ENCODE data around the gene SEL1L3.

DNA sequence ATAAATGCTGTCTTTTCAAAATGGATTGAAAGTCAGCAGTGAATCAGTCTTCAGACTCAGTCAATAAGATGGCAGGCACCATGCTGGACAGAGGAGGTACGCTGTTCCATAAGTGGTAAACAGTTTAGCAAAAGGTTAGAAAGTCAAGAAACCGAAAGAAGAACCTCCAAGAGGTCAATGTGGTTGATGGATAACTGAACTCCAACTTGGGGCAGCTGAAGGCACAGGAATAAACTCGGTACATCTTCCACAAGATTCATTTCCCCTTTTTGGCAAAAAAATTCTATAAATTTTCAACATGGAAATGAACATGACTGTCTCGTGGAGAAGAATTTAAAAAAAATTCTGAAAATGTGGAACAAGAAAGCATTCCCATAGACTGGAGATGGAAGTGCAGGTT is 18.4 kb upstream of the SEL1L3 start:
- TF ChIP-seq, protein P1, sequence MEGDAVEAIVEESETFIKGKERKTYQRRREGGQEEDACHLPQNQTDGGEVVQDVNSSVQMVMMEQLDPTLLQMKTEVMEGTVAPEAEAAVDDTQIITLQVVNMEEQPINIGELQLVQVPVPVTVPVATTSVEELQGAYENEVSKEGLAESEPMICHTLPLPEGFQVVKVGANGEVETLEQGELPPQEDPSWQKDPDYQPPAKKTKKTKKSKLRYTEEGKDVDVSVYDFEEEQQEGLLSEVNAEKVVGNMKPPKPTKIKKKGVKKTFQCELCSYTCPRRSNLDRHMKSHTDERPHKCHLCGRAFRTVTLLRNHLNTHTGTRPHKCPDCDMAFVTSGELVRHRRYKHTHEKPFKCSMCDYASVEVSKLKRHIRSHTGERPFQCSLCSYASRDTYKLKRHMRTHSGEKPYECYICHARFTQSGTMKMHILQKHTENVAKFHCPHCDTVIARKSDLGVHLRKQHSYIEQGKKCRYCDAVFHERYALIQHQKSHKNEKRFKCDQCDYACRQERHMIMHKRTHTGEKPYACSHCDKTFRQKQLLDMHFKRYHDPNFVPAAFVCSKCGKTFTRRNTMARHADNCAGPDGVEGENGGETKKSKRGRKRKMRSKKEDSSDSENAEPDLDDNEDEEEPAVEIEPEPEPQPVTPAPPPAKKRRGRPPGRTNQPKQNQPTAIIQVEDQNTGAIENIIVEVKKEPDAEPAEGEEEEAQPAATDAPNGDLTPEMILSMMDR (IDR thresholded peaks at IDR 0.05): no peak
- TF ChIP-seq, protein P2, sequence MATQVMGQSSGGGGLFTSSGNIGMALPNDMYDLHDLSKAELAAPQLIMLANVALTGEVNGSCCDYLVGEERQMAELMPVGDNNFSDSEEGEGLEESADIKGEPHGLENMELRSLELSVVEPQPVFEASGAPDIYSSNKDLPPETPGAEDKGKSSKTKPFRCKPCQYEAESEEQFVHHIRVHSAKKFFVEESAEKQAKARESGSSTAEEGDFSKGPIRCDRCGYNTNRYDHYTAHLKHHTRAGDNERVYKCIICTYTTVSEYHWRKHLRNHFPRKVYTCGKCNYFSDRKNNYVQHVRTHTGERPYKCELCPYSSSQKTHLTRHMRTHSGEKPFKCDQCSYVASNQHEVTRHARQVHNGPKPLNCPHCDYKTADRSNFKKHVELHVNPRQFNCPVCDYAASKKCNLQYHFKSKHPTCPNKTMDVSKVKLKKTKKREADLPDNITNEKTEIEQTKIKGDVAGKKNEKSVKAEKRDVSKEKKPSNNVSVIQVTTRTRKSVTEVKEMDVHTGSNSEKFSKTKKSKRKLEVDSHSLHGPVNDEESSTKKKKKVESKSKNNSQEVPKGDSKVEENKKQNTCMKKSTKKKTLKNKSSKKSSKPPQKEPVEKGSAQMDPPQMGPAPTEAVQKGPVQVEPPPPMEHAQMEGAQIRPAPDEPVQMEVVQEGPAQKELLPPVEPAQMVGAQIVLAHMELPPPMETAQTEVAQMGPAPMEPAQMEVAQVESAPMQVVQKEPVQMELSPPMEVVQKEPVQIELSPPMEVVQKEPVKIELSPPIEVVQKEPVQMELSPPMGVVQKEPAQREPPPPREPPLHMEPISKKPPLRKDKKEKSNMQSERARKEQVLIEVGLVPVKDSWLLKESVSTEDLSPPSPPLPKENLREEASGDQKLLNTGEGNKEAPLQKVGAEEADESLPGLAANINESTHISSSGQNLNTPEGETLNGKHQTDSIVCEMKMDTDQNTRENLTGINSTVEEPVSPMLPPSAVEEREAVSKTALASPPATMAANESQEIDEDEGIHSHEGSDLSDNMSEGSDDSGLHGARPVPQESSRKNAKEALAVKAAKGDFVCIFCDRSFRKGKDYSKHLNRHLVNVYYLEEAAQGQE (IDR thresholded peaks at IDR 0.05; ENCODE audit: low read depth, low read length): no peak
- TF ChIP-seq RCOR1 (IDR thresholded peaks at IDR 0.05; ENCODE audit: low read length) (no peak), YY1 (IDR thresholded peaks at IDR 0.05; ENCODE audit: low read depth) (no peak), ELF1 (IDR thresholded peaks at IDR 0.05) (no peak), SIN3A (IDR thresholded peaks at IDR 0.05; ENCODE audit: borderline replicate concordance, low read depth, low read length) (no peak), TEAD4 (IDR thresholded peaks at IDR 0.05; ENCODE audit: borderline replicate concordance, insufficient read depth) (no peak), EZH2phosphoT487 (IDR thresholded peaks at IDR 0.05; ENCODE audit: borderline replicate concordance, low read depth) (no peak), RXRA (IDR thresholded peaks at IDR 0.05; ENCODE audit: borderline replicate concordance, low read depth) (no peak), TAF1 (IDR thresholded peaks at IDR 0.05; ENCODE audit: borderline replicate concordance, low read depth, low read length) (no peak), MXI1 (IDR thresholded peaks at IDR 0.05; ENCODE audit: low read depth, low read length) (no peak)
- TF ChIP-seq, protein P3, sequence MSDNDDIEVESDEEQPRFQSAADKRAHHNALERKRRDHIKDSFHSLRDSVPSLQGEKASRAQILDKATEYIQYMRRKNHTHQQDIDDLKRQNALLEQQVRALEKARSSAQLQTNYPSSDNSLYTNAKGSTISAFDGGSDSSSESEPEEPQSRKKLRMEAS (IDR thresholded peaks at IDR 0.05; ENCODE audit: low read depth): no peak
